HEK293 (cell line): Measurements from ENCODE around the gene KSR1.

Experiments
- KLF1 ChIP-seq: fragments of 450-650 bp; formaldehyde crosslinking; IDR thresholded peaks from 2 replicates; pipeline ENCODE4 v1.5.1; 2016; ENCODE audit warnings: missing biosample characterization, missing genetic modification characterization
- REPIN1 ChIP-seq: fragments of 450-650 bp; formaldehyde crosslinking; IDR thresholded peaks from 2 replicates; pipeline ENCODE4 v1.5.1; 2017; ENCODE audit warnings: missing biosample characterization, missing genetic modification characterization, low read depth
- SCRT1 ChIP-seq: fragments of 450-650 bp; formaldehyde crosslinking; IDR thresholded peaks from 2 replicates; pipeline ENCODE4 v1.5.1; 2016; ENCODE audit warnings: missing biosample characterization, missing genetic modification characterization, borderline replicate concordance
- ZNF114 ChIP-seq: fragments of 450-650 bp; formaldehyde crosslinking; IDR thresholded peaks from 2 replicates; pipeline ENCODE4 v1.5.0; 2017; ENCODE audit warnings: missing biosample characterization, missing genetic modification characterization
- ZNF184 ChIP-seq: fragments of 450-650 bp; IDR thresholded peaks from 2 replicates; pipeline ENCODE4 v1.5.1; 2018; ENCODE audit warnings: missing biosample characterization, mild to moderate bottlenecking, missing genetic modification characterization
- ZNF2 ChIP-seq: fragments of 450-650 bp; formaldehyde crosslinking; IDR thresholded peaks from 2 replicates; pipeline ENCODE4 v1.5.1; 2016; ENCODE audit warnings: missing biosample characterization, missing genetic modification characterization
- ZNF202 ChIP-seq: fragments of 450-650 bp; formaldehyde crosslinking; IDR thresholded peaks from 2 replicates; pipeline ENCODE4 v1.5.1; 2016; ENCODE audit warnings: missing biosample characterization, missing genetic modification characterization, borderline replicate concordance
- ZNF350 ChIP-seq: fragments of 450-650 bp; formaldehyde crosslinking; IDR thresholded peaks from 2 replicates; pipeline ENCODE4 v1.5.0; 2017; ENCODE audit warnings: missing biosample characterization, mild to moderate bottlenecking, missing genetic modification characterization
- ZNF354C ChIP-seq: fragments of 450-650 bp; formaldehyde crosslinking; IDR thresholded peaks from 2 replicates; pipeline ENCODE4 v1.5.1; 2016; ENCODE audit warnings: missing biosample characterization, missing genetic modification characterization, low read depth, borderline replicate concordance
- ZNF366 ChIP-seq: fragments of 450-650 bp; formaldehyde crosslinking; conservative IDR thresholded peaks from 2 replicates; pipeline ENCODE4 v1.5.1; 2016; ENCODE audit warnings: missing biosample characterization, missing genetic modification characterization
- ZNF624 ChIP-seq: fragments of 450-650 bp; formaldehyde crosslinking; IDR thresholded peaks from 2 replicates; pipeline ENCODE4 v1.5.1; 2017; ENCODE audit warnings: missing biosample characterization, missing genetic modification characterization
- ZNF626 ChIP-seq: fragments of 450-650 bp; sonication (Bioruptor Pico); formaldehyde crosslinking; IDR thresholded peaks from 2 replicates; pipeline ENCODE4 v1.5.1; 2018; ENCODE audit warnings: missing biosample characterization, missing genetic modification characterization, inconsistent platforms
- ZNF664 ChIP-seq: fragments of 450-650 bp; formaldehyde crosslinking; IDR thresholded peaks from 2 replicates; pipeline ENCODE4 v1.5.1; 2016; ENCODE audit warnings: missing biosample characterization, missing genetic modification characterization
- ZNF747 ChIP-seq: fragments of 450-650 bp; formaldehyde crosslinking; IDR thresholded peaks from 2 replicates; pipeline ENCODE4 v1.5.1; 2016; ENCODE audit warnings: missing biosample characterization, missing genetic modification characterization
- ZNF785 ChIP-seq: fragments of 450-650 bp; formaldehyde crosslinking; IDR thresholded peaks from 2 replicates; pipeline ENCODE4 v1.5.1; 2016; ENCODE audit warnings: missing biosample characterization, missing genetic modification characterization
- ZNF791 ChIP-seq: fragments of 450-650 bp; formaldehyde crosslinking; IDR thresholded peaks from 2 replicates; pipeline ENCODE4 v1.5.1; 2016; ENCODE audit warnings: missing biosample characterization, missing genetic modification characterization
- ZSCAN16 ChIP-seq: fragments of 450-650 bp; formaldehyde crosslinking; IDR thresholded peaks from 2 replicates; pipeline ENCODE4 v1.5.1; 2016; ENCODE audit warnings: missing biosample characterization, missing genetic modification characterization
- ZXDB ChIP-seq: fragments of 450-650 bp; formaldehyde crosslinking; IDR thresholded peaks from 2 replicates; pipeline ENCODE4 v1.5.1; 2016; ENCODE audit warnings: missing biosample characterization, missing genetic modification characterization
- TF ChIP-seq, protein P1 (sequence below): fragments of 450-650 bp; formaldehyde crosslinking; IDR thresholded peaks from 2 replicates; pipeline ENCODE4 v1.5.1; 2016; ENCODE audit warnings: missing biosample characterization, missing genetic modification characterization
- TF ChIP-seq, protein P2 (sequence below): fragments of 450-650 bp; formaldehyde crosslinking; IDR thresholded peaks from 2 replicates; pipeline ENCODE4 v1.5.1; 2016; ENCODE audit warnings: missing biosample characterization, missing genetic modification characterization
- TF ChIP-seq, protein P3 (sequence below): fragments of 450-650 bp; formaldehyde crosslinking; optimal IDR thresholded peaks from 2 replicates; pipeline ENCODE3; 2016; ENCODE audit warnings: missing biosample characterization, mild to moderate bottlenecking, missing genetic modification characterization
- TF ChIP-seq, protein P4 (sequence below): fragments of 450-650 bp; formaldehyde crosslinking; IDR thresholded peaks from 2 replicates; pipeline ENCODE4 v1.5.1; 2016; ENCODE audit warnings: missing biosample characterization, missing genetic modification characterization
- TF ChIP-seq, protein P5 (sequence below): fragments of 450-650 bp; formaldehyde crosslinking; IDR thresholded peaks from 2 replicates; pipeline ENCODE4 v1.5.1; 2016; ENCODE audit warnings: missing biosample characterization, missing genetic modification characterization, borderline replicate concordance
- TF ChIP-seq, protein P6 (sequence below): sonication (generic); formaldehyde crosslinking; IDR thresholded peaks from 2 replicates; pipeline ENCODE4 v1.8.1; 2022; ENCODE audit warnings: mild to moderate bottlenecking, moderate library complexity, missing genetic modification reagents

KSR1 gene

DNA sequence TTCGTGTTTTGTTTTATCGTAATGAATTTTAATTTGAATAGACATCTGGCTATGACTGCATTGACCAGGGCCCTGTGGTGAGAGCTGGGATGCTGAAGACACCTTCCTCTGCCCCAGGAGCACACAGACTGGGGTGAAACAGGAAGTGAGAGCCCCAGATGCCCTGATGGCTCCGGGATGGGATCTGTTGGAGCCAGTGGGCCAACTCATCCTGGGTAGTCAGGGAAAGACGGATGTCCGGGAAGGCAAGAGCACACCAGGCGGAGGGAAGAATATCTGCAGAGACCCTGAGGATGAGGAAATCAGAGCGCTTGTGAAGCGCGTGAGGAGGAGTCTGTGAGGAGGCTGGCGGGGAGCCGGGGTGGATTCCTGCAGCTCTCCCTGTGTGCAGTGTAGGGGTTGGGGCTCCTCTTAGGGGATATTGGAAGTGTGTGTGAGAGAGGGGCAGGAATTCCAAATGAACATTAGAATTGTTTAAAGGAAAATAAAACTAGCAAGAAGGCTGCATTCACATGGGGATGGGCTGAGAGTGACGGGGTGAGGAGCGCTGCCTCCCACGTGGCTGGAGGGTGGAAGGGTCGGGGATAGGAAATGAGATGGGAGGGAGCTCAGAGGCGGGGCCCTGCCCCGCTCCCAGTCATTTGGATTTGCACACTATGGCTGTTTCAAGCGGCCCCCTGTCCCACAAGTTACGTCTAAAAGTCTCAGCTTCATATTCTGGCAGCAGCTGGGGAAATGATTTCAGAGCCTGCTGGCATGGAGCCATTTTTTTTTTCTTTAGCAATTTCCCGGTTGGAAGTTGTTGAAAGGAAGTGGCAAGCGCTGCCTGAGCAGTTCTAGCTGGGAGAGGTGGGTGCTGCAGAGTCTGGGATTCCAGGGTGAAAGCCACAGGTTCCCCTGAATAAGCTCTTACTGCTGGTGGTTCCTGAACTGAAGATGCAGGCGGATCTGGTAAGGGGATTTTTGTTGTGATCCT is 103.5 kb downstream of the KSR1 start (continued):
- TF ChIP-seq, protein P1, sequence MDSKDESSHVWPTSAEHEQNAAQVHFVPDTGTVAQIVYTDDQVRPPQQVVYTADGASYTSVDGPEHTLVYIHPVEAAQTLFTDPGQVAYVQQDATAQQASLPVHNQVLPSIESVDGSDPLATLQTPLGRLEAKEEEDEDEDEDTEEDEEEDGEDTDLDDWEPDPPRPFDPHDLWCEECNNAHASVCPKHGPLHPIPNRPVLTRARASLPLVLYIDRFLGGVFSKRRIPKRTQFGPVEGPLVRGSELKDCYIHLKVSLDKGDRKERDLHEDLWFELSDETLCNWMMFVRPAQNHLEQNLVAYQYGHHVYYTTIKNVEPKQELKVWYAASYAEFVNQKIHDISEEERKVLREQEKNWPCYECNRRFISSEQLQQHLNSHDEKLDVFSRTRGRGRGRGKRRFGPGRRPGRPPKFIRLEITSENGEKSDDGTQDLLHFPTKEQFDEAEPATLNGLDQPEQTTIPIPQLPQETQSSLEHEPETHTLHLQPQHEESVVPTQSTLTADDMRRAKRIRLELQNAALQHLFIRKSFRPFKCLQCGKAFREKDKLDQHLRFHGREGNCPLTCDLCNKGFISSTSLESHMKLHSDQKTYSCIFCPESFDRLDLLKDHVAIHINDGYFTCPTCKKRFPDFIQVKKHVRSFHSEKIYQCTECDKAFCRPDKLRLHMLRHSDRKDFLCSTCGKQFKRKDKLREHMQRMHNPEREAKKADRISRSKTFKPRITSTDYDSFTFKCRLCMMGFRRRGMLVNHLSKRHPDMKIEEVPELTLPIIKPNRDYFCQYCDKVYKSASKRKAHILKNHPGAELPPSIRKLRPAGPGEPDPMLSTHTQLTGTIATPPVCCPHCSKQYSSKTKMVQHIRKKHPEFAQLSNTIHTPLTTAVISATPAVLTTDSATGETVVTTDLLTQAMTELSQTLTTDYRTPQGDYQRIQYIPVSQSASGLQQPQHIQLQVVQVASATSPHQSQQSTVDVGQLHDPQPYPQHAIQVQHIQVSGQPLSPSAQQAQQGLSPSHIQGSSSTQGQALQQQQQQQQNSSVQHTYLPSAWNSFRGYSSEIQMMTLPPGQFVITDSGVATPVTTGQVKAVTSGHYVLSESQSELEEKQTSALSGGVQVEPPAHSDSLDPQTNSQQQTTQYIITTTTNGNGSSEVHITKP (tag by site-specific recombination): peak; percentile 62
- TF ChIP-seq ZXDB (tag by site-specific recombination) (no peak), ZNF747 (tag by site-specific recombination) (no peak), SCRT1 (tag by site-specific recombination) (no peak), ZNF350 (tag by site-specific recombination) (no peak), ZNF626 (tag by site-specific recombination) (no peak), ZNF354C (tag by site-specific recombination) (no peak), ZNF664 (0 out of 2 replicates have a peak, but pooled peaks have one; percentile 13), ZNF366 (no peak), ZNF2 (tag by site-specific recombination) (no peak), ZNF184 (tag by site-specific recombination) (0 out of 2 replicates have a peak, but pooled peaks have one; percentile 68), ZNF785 (tag by site-specific recombination) (no peak), ZNF202 (tag by site-specific recombination) (no peak), ZNF114 (tag by site-specific recombination) (no peak), REPIN1 (tag by site-specific recombination) (no peak), ZNF791 (tag by site-specific recombination) (no peak), KLF1 (0 out of 2 replicates have a peak, but pooled peaks have one; percentile 12), ZSCAN16 (tag by site-specific recombination) (peak; percentile 71; the same call in 1 of the 2 replicates), ZNF624 (tag by site-specific recombination) (no peak)
- TF ChIP-seq, protein P2, sequence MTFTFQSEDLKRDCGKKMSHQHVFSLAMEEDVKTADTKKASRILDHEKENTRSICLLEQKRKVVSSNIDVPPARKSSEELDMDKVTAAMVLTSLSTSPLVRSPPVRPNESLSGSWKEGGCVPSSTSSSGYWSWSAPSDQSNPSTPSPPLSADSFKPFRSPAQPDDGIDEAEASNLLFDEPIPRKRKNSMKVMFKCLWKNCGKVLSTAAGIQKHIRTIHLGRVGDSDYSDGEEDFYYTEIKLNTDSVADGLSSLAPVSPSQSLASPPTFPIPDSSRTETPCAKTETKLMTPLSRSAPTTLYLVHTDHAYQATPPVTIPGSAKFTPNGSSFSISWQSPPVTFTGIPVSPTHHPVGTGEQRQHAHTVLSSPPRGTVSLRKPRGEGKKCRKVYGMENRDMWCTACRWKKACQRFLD (tag by site-specific recombination): no peak
- TF ChIP-seq, protein P3, sequence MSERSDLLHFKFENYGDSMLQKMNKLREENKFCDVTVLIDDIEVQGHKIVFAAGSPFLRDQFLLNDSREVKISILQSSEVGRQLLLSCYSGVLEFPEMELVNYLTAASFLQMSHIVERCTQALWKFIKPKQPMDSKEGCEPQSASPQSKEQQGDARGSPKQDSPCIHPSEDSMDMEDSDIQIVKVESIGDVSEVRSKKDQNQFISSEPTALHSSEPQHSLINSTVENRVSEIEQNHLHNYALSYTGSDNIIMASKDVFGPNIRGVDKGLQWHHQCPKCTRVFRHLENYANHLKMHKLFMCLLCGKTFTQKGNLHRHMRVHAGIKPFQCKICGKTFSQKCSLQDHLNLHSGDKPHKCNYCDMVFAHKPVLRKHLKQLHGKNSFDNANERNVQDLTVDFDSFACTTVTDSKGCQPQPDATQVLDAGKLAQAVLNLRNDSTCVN (tag by site-specific recombination): no peak
- TF ChIP-seq, protein P4, sequence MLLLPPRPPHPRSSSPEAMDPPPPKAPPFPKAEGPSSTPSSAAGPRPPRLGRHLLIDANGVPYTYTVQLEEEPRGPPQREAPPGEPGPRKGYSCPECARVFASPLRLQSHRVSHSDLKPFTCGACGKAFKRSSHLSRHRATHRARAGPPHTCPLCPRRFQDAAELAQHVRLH: no peak
- TF ChIP-seq, protein P5, sequence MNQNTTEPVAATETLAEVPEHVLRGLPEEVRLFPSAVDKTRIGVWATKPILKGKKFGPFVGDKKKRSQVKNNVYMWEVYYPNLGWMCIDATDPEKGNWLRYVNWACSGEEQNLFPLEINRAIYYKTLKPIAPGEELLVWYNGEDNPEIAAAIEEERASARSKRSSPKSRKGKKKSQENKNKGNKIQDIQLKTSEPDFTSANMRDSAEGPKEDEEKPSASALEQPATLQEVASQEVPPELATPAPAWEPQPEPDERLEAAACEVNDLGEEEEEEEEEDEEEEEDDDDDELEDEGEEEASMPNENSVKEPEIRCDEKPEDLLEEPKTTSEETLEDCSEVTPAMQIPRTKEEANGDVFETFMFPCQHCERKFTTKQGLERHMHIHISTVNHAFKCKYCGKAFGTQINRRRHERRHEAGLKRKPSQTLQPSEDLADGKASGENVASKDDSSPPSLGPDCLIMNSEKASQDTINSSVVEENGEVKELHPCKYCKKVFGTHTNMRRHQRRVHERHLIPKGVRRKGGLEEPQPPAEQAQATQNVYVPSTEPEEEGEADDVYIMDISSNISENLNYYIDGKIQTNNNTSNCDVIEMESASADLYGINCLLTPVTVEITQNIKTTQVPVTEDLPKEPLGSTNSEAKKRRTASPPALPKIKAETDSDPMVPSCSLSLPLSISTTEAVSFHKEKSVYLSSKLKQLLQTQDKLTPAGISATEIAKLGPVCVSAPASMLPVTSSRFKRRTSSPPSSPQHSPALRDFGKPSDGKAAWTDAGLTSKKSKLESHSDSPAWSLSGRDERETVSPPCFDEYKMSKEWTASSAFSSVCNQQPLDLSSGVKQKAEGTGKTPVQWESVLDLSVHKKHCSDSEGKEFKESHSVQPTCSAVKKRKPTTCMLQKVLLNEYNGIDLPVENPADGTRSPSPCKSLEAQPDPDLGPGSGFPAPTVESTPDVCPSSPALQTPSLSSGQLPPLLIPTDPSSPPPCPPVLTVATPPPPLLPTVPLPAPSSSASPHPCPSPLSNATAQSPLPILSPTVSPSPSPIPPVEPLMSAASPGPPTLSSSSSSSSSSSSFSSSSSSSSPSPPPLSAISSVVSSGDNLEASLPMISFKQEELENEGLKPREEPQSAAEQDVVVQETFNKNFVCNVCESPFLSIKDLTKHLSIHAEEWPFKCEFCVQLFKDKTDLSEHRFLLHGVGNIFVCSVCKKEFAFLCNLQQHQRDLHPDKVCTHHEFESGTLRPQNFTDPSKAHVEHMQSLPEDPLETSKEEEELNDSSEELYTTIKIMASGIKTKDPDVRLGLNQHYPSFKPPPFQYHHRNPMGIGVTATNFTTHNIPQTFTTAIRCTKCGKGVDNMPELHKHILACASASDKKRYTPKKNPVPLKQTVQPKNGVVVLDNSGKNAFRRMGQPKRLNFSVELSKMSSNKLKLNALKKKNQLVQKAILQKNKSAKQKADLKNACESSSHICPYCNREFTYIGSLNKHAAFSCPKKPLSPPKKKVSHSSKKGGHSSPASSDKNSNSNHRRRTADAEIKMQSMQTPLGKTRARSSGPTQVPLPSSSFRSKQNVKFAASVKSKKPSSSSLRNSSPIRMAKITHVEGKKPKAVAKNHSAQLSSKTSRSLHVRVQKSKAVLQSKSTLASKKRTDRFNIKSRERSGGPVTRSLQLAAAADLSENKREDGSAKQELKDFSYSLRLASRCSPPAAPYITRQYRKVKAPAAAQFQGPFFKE (tag by site-specific recombination): no peak
- TF ChIP-seq, protein P6, sequence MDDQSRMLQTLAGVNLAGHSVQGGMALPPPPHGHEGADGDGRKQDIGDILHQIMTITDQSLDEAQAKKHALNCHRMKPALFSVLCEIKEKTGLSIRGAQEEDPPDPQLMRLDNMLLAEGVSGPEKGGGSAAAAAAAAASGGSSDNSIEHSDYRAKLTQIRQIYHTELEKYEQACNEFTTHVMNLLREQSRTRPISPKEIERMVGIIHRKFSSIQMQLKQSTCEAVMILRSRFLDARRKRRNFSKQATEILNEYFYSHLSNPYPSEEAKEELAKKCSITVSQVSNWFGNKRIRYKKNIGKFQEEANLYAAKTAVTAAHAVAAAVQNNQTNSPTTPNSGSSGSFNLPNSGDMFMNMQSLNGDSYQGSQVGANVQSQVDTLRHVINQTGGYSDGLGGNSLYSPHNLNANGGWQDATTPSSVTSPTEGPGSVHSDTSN: no peak
